A549 (cell line): ENCODE measurements around the gene UBC.

Experiments used
- CTCF ChIP-seq: fragments of >200 bp; sonication (Bioruptor Twin); formaldehyde crosslinking; IDR thresholded peaks from 3 replicates; pipeline ENCODE4 v1.5.1; 2016
- JUNB ChIP-seq: fragments of >200 bp; sonication (Bioruptor Twin); formaldehyde crosslinking; IDR thresholded peaks from 2 replicates; pipeline ENCODE4 v1.6.1; 2016
- REST ChIP-seq: fragments of 200-600 bp; sonication (generic); IDR thresholded peaks from 2 replicates; pipeline ENCODE4 v1.6.1; 2016; ENCODE audit warnings: antibody characterized with exemption, mild to moderate bottlenecking, moderate library complexity
- SMC3 ChIP-seq: fragments of >200 bp; sonication (Bioruptor Twin); formaldehyde crosslinking; IDR thresholded peaks from 3 replicates; pipeline ENCODE4 v1.6.1; 2018; ENCODE audit warnings: inconsistent platforms

- no peak for TF ChIP-seq REST
- TF ChIP-seq JUNB: no peak
- no peak for TF ChIP-seq SMC3
- no peak for TF ChIP-seq CTCF
Observed at GRCh38 chr12:124941170-124941527, 26.7 kb upstream of the UBC start.
